Activated T-helper 17 cell treated with anti-CD3 and anti-CD28 coated beads, Interleukin-2, amount 50 U/mL, for 72 hours (primary cell): ENCODE measurements around the gene DRC7. TPM values are rescaled to one million over a fixed set of nuclear protein-coding genes. Genes with fewer than 3 reads are reported as not detected.
"Not testable (repeated sequence)": the region's sequence is repeated elsewhere in the genome, so short reads cannot be mapped to it uniquely, and the experiment has no call there.

Experiments used
- ATAC-seq: fragments of 150-1000 bp; cut with Tn5 transposase; replicated peaks from 2 replicates; pipeline ENCODE4 v1.10.0; 2021; ENCODE audit warnings: mild to moderate bottlenecking, moderate library complexity
- H3K27ac Mint-ChIP-seq: one replicate; pipeline ENCODE4 v1.8.0; 2022; ENCODE audit warnings: mixed read lengths
- H3K27me3 Mint-ChIP-seq: one replicate; pipeline ENCODE4 v1.8.0; 2022; ENCODE audit warnings: mixed read lengths
- H3K36me3 Mint-ChIP-seq: one replicate; pipeline ENCODE4 v1.8.0; 2022; ENCODE audit warnings: low read depth, mild to moderate bottlenecking, mixed read lengths
- H3K4me1 Mint-ChIP-seq: one replicate; pipeline ENCODE4 v1.8.0; 2022; ENCODE audit warnings: mixed read lengths
- H3K4me3 Mint-ChIP-seq: one replicate; pipeline ENCODE4 v1.8.0; 2022; ENCODE audit warnings: mild to moderate bottlenecking, mixed read lengths
- H3K9me3 Mint-ChIP-seq: one replicate; pipeline ENCODE4 v1.8.0; 2022; ENCODE audit warnings: mixed read lengths
- total RNA-seq, 2 donors: library from RNA; stranded (reverse); gene quantifications; one replicate each; pipeline ENCODE4 v1.2.3, GENCODE V29; 2022

Gene DRC7
- total RNA-seq, 2 donors from 2014 or later: not detected

GRCh38 chr16:57667526-57668262 is 26.9 kb upstream of the DRC7 start:
- H3K27ac Mint-ChIP-seq: no peak overlapping the region
- no peaks in the 10 kb centered on the region for H3K9me3 Mint-ChIP-seq
- no peak overlapping the region for H3K4me3 Mint-ChIP-seq
- H3K36me3 Mint-ChIP-seq: no peaks in the 10 kb centered on the region
- H3K27me3 Mint-ChIP-seq: peaks cover 3% of the 10 kb centered on the region
- ATAC-seq: peak; percentile 7
- no peaks in the 10 kb centered on the region for H3K4me1 Mint-ChIP-seq

GRCh38 chr16:57668263-57668571 is 26.4 kb upstream of the DRC7 start, which contains the start of gene ADGRG3:
Gene ADGRG3, plus strand, starts transcription at chr16:57668306. Its CDS starts 42 bp downstream, at chr16:57668348.
- H3K4me1 Mint-ChIP-seq: no peaks in the 10 kb centered on the region
- no peak for ATAC-seq
- peak within 1 kb of the TSS; percentile 29 for H3K27ac Mint-ChIP-seq
- no peaks in the 10 kb centered on the region for H3K36me3 Mint-ChIP-seq
- H3K4me3 Mint-ChIP-seq: no peak within 1 kb of the TSS
- peaks cover 3% of the 10 kb centered on the region for H3K27me3 Mint-ChIP-seq
- H3K9me3 Mint-ChIP-seq: no peaks in the 10 kb centered on the region

GRCh38 chr16:57668630-57669475 is 25.8 kb upstream of the DRC7 start:
- H3K4me3 Mint-ChIP-seq: no peak overlapping the region
- no peaks in the 10 kb centered on the region for H3K9me3 Mint-ChIP-seq
- H3K27me3 Mint-ChIP-seq: peaks cover 6% of the 10 kb centered on the region
- H3K27ac Mint-ChIP-seq: peak overlapping the region; percentile 29
- no peaks in the 10 kb centered on the region for H3K4me1 Mint-ChIP-seq
- H3K36me3 Mint-ChIP-seq: no peaks in the 10 kb centered on the region
- no peak for ATAC-seq

- Mint-ChIP-seq H3K4me1 (no peaks in the 10 kb centered on the region), H3K9me3 (no peaks in the 10 kb centered on the region), H3K4me3 (no peak overlapping the region), H3K27me3 (peaks cover 9% of the 10 kb centered on the region), H3K27ac (no peak overlapping the region), H3K36me3 (no peaks in the 10 kb centered on the region)
- no peak for ATAC-seq
Measured at GRCh38 chr16:57669476-57670162, 25.0 kb upstream of the DRC7 start.

GRCh38 chr16:57670196-57670595 is 24.4 kb upstream of the DRC7 start:
- no peaks in the 10 kb centered on the region for H3K36me3 Mint-ChIP-seq

GRCh38 chr16:57671451-57671850 is 23.2 kb upstream of the DRC7 start:
- not testable (repeated sequence) for H3K4me1 Mint-ChIP-seq, H3K9me3 Mint-ChIP-seq, H3K36me3 Mint-ChIP-seq, H3K4me3 Mint-ChIP-seq, H3K27me3 Mint-ChIP-seq, ATAC-seq, H3K27ac Mint-ChIP-seq

More at GRCh38 chr16:57670196-57670595, 24.4 kb upstream of the DRC7 start:
- Mint-ChIP-seq H3K4me3 (no peak overlapping the region), H3K9me3 (no peaks in the 10 kb centered on the region), H3K27ac (no peak overlapping the region), H3K27me3 (peaks cover 9% of the 10 kb centered on the region), H3K4me1 (no peaks in the 10 kb centered on the region)
- ATAC-seq: no peak

- ATAC-seq: no peak
- H3K9me3 Mint-ChIP-seq: no peaks in the 10 kb centered on the region
- peaks cover 9% of the 10 kb centered on the region for H3K27me3 Mint-ChIP-seq
- H3K4me3 Mint-ChIP-seq: no peak overlapping the region
- H3K36me3 Mint-ChIP-seq: no peaks in the 10 kb centered on the region
- no peaks in the 10 kb centered on the region for H3K4me1 Mint-ChIP-seq
- H3K27ac Mint-ChIP-seq: no peak overlapping the region
Measured at GRCh38 chr16:57672416-57672815, 22.2 kb upstream of the DRC7 start.

GRCh38 chr16:57672824-57673223 is 21.8 kb upstream of the DRC7 start:
- H3K4me3 Mint-ChIP-seq: no peak overlapping the region
- no peak for ATAC-seq
- peaks cover 9% of the 10 kb centered on the region for H3K27me3 Mint-ChIP-seq
- no peaks in the 10 kb centered on the region for H3K4me1 Mint-ChIP-seq
- no peaks in the 10 kb centered on the region for H3K36me3 Mint-ChIP-seq
- H3K27ac Mint-ChIP-seq: no peak overlapping the region
- no peaks in the 10 kb centered on the region for H3K9me3 Mint-ChIP-seq

GRCh38 chr16:57675741-57676551 is 18.7 kb upstream of the DRC7 start:
- H3K4me3 Mint-ChIP-seq: no peak overlapping the region
- H3K9me3 Mint-ChIP-seq: no peaks in the 10 kb centered on the region
- no peak overlapping the region for H3K27ac Mint-ChIP-seq
- no peak for ATAC-seq
- no peaks in the 10 kb centered on the region for H3K36me3 Mint-ChIP-seq
- peaks cover 9% of the 10 kb centered on the region for H3K27me3 Mint-ChIP-seq
- no peaks in the 10 kb centered on the region for H3K4me1 Mint-ChIP-seq

GRCh38 chr16:57676553-57677085 is 18.0 kb upstream of the DRC7 start:
- no peak overlapping the region for H3K4me3 Mint-ChIP-seq
- H3K27me3 Mint-ChIP-seq: peaks cover 7% of the 10 kb centered on the region
- H3K9me3 Mint-ChIP-seq: no peaks in the 10 kb centered on the region
- H3K4me1 Mint-ChIP-seq: no peaks in the 10 kb centered on the region
- no peaks in the 10 kb centered on the region for H3K36me3 Mint-ChIP-seq
- no peak for ATAC-seq
- H3K27ac Mint-ChIP-seq: no peak overlapping the region

- Mint-ChIP-seq H3K27me3 (peaks cover 6% of the 10 kb centered on the region), H3K9me3 (no peaks in the 10 kb centered on the region)
Measured at GRCh38 chr16:57677622-57678369, 16.8 kb upstream of the DRC7 start.

GRCh38 chr16:57679016-57679415 is 15.6 kb upstream of the DRC7 start:
- Mint-ChIP-seq H3K36me3 (no peaks in the 10 kb centered on the region), H3K4me3 (no peak overlapping the region), H3K4me1 (no peaks in the 10 kb centered on the region), H3K27ac (no peak overlapping the region), H3K9me3 (no peaks in the 10 kb centered on the region), H3K27me3 (peaks cover under 1% of the 10 kb centered on the region)
- no peak for ATAC-seq

More at GRCh38 chr16:57677622-57678369, 16.8 kb upstream of the DRC7 start:
- ATAC-seq: no peak
- Mint-ChIP-seq H3K27ac (no peak overlapping the region), H3K4me3 (no peak overlapping the region), H3K4me1 (no peaks in the 10 kb centered on the region), H3K36me3 (no peaks in the 10 kb centered on the region)

GRCh38 chr16:57679767-57680482 is 14.7 kb upstream of the DRC7 start:
- ATAC-seq: no peak
- no peak overlapping the region for H3K27ac Mint-ChIP-seq

More at GRCh38 chr16:57679767-57680482, 14.7 kb upstream of the DRC7 start:
- no peak overlapping the region for H3K4me3 Mint-ChIP-seq
- no peaks in the 10 kb centered on the region for H3K4me1 Mint-ChIP-seq
- no peaks in the 10 kb centered on the region for H3K9me3 Mint-ChIP-seq
- no peaks in the 10 kb centered on the region for H3K27me3 Mint-ChIP-seq
- H3K36me3 Mint-ChIP-seq: no peaks in the 10 kb centered on the region
